D721Med (cell line): Measurements from ENCODE around the gene NKAIN4.

Experiments
- DNase-seq: peaks from one replicate; pipeline ENCODE4 v3.0.0; 2011; ENCODE audit warnings: low spot score; ENCODE audit not compliant: insufficient read length
- FAIRE-seq: peaks from 2 replicates; lab custom pipeline; 2011; peaks lifted over from hg19 to GRCh38; lab: Jason Lieb, UNC
- CTCF ChIP-seq: IDR thresholded peaks from 2 replicates; pipeline ENCODE4 v1.5.1; 2012; ENCODE audit warnings: mild to moderate bottlenecking, control low read depth; ENCODE audit not compliant: insufficient read depth; ENCODE audit errors: missing control alignments

NKAIN4 gene

DNA sequence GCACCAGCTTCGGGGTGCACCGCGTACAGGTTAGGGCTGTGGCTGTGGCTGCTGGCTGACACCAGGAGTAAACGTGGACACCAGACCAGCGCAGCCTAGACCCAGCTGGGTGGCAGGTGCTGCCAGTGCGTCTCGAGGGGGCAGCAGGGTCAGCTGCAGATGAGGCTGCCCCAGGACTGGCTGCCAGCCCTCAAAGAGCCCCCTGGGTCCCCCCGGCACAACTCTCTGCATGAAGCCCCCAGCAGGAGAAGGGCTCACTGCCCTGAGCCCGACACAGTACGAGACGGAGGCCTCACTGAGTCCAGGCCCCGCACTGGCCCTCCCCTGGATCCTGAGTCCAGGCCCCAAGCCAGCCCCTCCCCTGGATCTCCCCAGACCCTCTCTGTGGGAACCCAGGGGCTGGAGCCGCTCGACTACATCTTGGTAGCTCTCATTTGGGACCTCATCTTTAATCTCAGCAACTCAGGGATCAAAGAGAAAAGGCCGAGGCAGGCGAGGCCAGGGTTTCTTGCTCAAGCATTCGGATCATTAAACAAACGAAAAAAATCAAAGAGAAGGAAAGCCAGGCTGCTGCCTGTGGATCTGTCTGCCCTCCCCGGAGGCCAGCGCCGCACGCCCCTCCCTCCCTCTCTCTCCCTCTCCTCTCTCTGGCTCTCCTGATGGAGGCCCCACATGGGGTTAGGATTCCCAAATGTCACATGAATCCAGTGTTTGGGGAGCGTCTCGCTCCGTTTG lies 7.0 kb upstream of the NKAIN4 start:
- DNase-seq = no peak
- FAIRE-seq = no peak
- TF ChIP-seq CTCF = no peak

GRCh38 chr20:63260521-63260920 lies 6.3 kb upstream of the NKAIN4 start:
- FAIRE-seq (no peak), DNase-seq (no peak)
- no peak for TF ChIP-seq CTCF

DNA sequence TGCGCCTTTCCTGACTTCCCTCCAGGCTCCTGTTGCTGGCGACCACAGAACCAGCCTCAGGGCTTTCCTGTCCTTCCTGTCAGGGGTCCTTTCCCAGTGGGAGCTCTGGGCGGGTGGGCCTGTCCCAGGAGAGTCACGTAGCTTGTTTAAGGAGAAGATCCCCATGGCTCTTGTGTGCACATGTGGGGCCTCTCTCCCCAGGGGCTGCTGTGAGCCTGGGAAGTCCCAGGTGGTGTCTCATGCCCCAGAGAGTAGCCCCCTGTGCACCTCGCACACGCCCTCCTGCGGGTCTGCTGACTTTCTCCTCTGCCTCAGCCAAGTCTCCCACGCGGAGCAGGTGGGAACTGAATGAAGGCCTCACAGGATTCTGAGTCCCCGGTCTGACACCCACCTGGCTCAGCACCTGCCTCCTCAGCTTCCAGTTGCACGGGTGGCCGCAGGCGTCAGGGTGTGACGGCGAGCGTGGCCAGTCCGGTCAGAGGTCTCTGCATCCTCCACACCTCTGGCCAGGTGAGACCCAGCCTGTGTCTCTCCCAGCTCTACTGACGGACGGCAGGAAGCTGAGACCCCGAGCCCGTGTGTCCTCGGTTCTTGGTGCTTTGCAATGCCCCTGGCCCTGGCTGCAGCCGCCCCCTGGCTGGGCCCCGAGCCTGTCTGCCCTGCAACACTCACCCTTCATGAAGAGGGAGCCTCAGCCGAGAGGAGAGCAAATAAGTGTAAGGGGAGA lies 5.6 kb upstream of the NKAIN4 start:
- no peak for FAIRE-seq
- TF ChIP-seq CTCF = no peak
- no peak for DNase-seq

GRCh38 chr20:63258781-63259180 lies 4.5 kb upstream of the NKAIN4 start:
- no peak for TF ChIP-seq CTCF
- FAIRE-seq (no peak), DNase-seq (no peak)

DNA sequence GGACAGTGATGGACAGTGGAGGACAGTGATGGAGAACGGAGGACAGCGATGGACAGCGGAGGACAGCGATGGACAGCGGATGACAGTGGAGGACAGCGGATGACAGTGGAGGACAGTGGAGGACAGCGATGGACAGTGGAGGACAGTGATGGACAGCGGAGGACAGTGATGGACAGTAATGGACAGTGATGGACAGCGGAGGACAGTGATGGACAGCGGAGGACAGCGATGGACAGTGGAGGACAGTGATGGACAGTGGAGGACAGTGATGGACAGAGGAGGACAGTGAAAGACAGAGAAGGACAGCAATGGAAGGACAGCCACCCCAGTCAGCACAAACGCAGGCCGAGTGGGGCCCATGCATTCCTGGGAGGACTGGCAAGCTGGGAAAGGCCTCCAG lies 3.4 kb upstream of the NKAIN4 start:
- FAIRE-seq = no peak
- no peak for TF ChIP-seq CTCF
- DNase-seq = no peak

DNA sequence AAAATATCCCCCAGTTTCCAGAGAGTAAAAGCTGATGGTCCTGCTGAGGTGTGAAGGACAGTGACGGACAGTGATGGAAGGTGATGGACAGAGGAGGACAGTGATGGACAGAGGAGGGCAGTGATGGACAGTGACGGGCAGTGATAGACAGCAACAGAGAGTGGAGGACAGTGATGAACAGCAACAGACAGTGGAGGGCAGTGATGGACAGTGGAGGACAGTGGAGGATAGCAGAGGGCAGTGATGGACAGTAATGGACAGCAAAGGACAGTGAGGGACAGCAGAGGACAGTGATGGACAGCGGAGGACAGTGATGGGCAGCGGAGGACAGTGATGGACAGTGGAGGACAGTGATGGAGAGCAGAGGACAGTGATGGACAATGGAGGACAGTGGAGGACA lies 2.7 kb upstream of the NKAIN4 start:
- DNase-seq (no peak), FAIRE-seq (no peak)
- no peak for TF ChIP-seq CTCF
